K562 (cell line): ENCODE measurements around the gene FUCA1. TPM values are rescaled to one million over a fixed set of nuclear protein-coding genes. Genes with fewer than 3 reads are reported as not detected.

Experiments used
- ATAC-seq: fragments of 200-7000 bp; cut with Tn5 transposase; 3 replicates; pipeline ENCODE4 v1.9.1; 2020; ENCODE audit warnings: moderate library complexity
- BruUV-seq: library from RNA; stranded (reverse); fragments of 400-500 nt; replicated peaks from 2 replicates; lab custom pipeline; 2021; lab: Mats Ljungman, UMichigan
- CTCF ChIA-PET: fragments of 300-600 bp; formaldehyde crosslinking; extraction: SDS; loops from one replicate; lab custom pipeline; 2021; ENCODE audit warnings: low intra/inter-chr PET ratio; lab: Yijun Ruan, JAX
- POLR2A ChIA-PET: fragments of 300-600, 350-650 bp; sonication (Branson Sonifier 250); formaldehyde crosslinking; extraction: SDS; loops from one replicate; lab custom pipeline; 2021; ENCODE audit warnings: antibody characterized with exemption, inconsistent platforms; lab: Yijun Ruan, JAX
- DNase-seq, 4 experiments: peaks; one replicate each; pipeline versions ENCODE4 v3.0.0 to v3.0.0-alpha.2; 2011 to 2018; ENCODE audit warnings: low spot score in 3 of 4, mixed read lengths in 3 of 4; ENCODE audit errors: extremely low read depth in 1 of 4
- FAIRE-seq: peaks from 2 replicates; lab custom pipeline; 2011; peaks lifted over from hg19 to GRCh38; lab: Jason Lieb, UNC
- H2AFZ ChIP-seq: 2 replicates; pipeline ENCODE4 v1.6.0; 2011; ENCODE audit warnings: low read depth, low read length, control low read depth, inconsistent platforms
- H3K27ac ChIP-seq: fragments of 200-600 bp; 3 replicates; pipeline ENCODE4 v1.8.0; 2011; ENCODE audit warnings: low read depth, mild to moderate bottlenecking, control low read depth, inconsistent platforms, low read length, moderate library complexity, mixed read lengths; ENCODE audit errors: extremely low read depth
- H3K27me3 ChIP-seq, 2 experiments: fragments of 300-600 bp in 1 of 2; 2 replicates in 1 of 2; 3 replicates in 1 of 2; pipeline versions ENCODE4 v1.6.0 to v1.8.0; 2011; ENCODE audit warnings: inconsistent platforms in 2 of 2, low read length in 2 of 2, mild to moderate bottlenecking in 1 of 2, mixed read lengths in 1 of 2, moderate library complexity in 1 of 2; ENCODE audit not compliant: control insufficient read depth in 2 of 2, insufficient read depth in 2 of 2
- H3K36me3 ChIP-seq: fragments of 300-600 bp; 3 replicates; pipeline ENCODE4 v1.8.0; 2011; ENCODE audit warnings: mild to moderate bottlenecking, low read length, inconsistent platforms; ENCODE audit not compliant: control insufficient read depth, insufficient read depth
- H3K4me1 ChIP-seq, 2 experiments: fragments of 200-600 bp in 1 of 2; replicated peaks in 1 of 2; 2 replicates in 1 of 2; 3 replicates in 1 of 2; pipeline versions ENCODE4 v1.5.1 to v1.8.0; 2011; ENCODE audit warnings: inconsistent platforms in 2 of 2, low read length in 2 of 2, mild to moderate bottlenecking in 1 of 2, mixed read lengths in 1 of 2, moderate library complexity in 1 of 2; ENCODE audit not compliant: control insufficient read depth in 2 of 2, insufficient read depth in 2 of 2
- H3K4me2 ChIP-seq: 2 replicates; pipeline ENCODE4 v1.6.1; 2011; ENCODE audit warnings: low read length, control low read depth, inconsistent platforms, mixed read lengths; ENCODE audit not compliant: insufficient read depth
- H3K4me3 ChIP-seq: fragments of 200-600 bp; sonication (generic), shearing (Covaris generic); 2 replicates; pipeline ENCODE4 v1.5.1; 2016; ENCODE audit warnings: control low read depth, inconsistent platforms
- H3K79me2 ChIP-seq: fragments of 200-600 bp; 3 replicates; pipeline ENCODE4 v1.8.0; 2011; ENCODE audit warnings: low read length, inconsistent platforms; ENCODE audit not compliant: control insufficient read depth, insufficient read depth
- H3K9ac ChIP-seq, 2 experiments: 2 replicates each; pipeline versions ENCODE4 v1.6.0 to v1.6.1; 2011; ENCODE audit warnings: low read depth in 2 of 2, low read length in 2 of 2, control low read depth in 1 of 2, inconsistent platforms in 1 of 2, mild to moderate bottlenecking in 1 of 2, mixed read lengths in 1 of 2; ENCODE audit not compliant: insufficient read depth in 1 of 2
- H3K9me1 ChIP-seq: one replicate; pipeline ENCODE4 v1.6.0; 2011; ENCODE audit warnings: inconsistent platforms, mild to moderate bottlenecking, low read length, moderate library complexity; ENCODE audit not compliant: control insufficient read depth, insufficient read depth
- H3K9me3 ChIP-seq: replicated peaks from 2 replicates; pipeline ENCODE4 v1.5.1; 2011; ENCODE audit warnings: low read depth, low read length, inconsistent platforms; ENCODE audit not compliant: control insufficient read depth, insufficient read depth
- H4K20me1 ChIP-seq: replicated peaks from 2 replicates; pipeline ENCODE4 v1.6.1; 2011; ENCODE audit warnings: low read length, inconsistent platforms, mixed read lengths; ENCODE audit not compliant: control insufficient read depth, insufficient read depth
- CBX2 ChIP-seq: fragments of 200-600 bp; sonication (generic); IDR thresholded peaks from one replicate; pipeline ENCODE4 v1.6.1; 2012; ENCODE audit warnings: mild to moderate bottlenecking, low read length, inconsistent platforms; ENCODE audit not compliant: insufficient read depth, poor library complexity, severe bottlenecking
- IRF2 ChIP-seq: sonication (generic); formaldehyde crosslinking; IDR thresholded peaks from 2 replicates; pipeline ENCODE4 v1.8.1; 2022; ENCODE audit warnings: mild to moderate bottlenecking, missing genetic modification reagents
- MIER1 ChIP-seq: fragments of 450-650 bp; IDR thresholded peaks from 2 replicates; pipeline ENCODE4 v1.6.1; 2016; ENCODE audit warnings: antibody characterized with exemption, mild to moderate bottlenecking, low read depth
- ZNF282 ChIP-seq: sonication (generic); formaldehyde crosslinking; IDR thresholded peaks from 2 replicates; pipeline ENCODE4 v1.8.1; 2023; ENCODE audit warnings: missing genetic modification reagents
- ZNF583 ChIP-seq: fragments of 250-450 bp; sonication (Bioruptor Pico); IDR thresholded peaks from 2 replicates; pipeline ENCODE4 v1.4.0; 2020
- WGBS: fragments of 100-300 bp; shearing (Covaris generic); methylation state at CpG from one replicate; pipeline ENCODE4 v1.1.6; 2016; ENCODE audit warnings: low coverage, mixed read lengths; ENCODE audit not compliant: insufficient coverage; ENCODE audit errors: missing lambda C conversion rate; 5-methylcytosine and 5-hydroxymethylcytosine counted together
- in situ Hi-C: fragments of 300-500 bp; cut with MboI; formaldehyde crosslinking; loops from 4 replicates; pipeline ENCODE4 v1.15.0; 2018; ENCODE audit warnings: inconsistent platforms, mixed read lengths
- intact Hi-C: fragments of 100-400 bp; cut with micrococcal nuclease; formaldehyde crosslinking; loops from 2 replicates; pipeline ENCODE4 v1.14.2; 2022
- polyA plus RNA-seq, 8 experiments: library from polyadenylated mRNA; depleted of rRNA in 4 of 8; stranded (reverse) in 5 of 8; unstranded in 3 of 8; fragments of >200 nt; fragmentation: Nextera tagmentation in 2 of 8; fragmentation: Illumina TruSeq in 1 of 8; extraction: Ambion mirVana in 2 of 8; extraction: Trizol in 1 of 8; gene quantifications; 2 replicates each; pipeline versions ENCODE4 v1.2.1 to v1.2.3, GENCODE V29; 2011 to 2014; ENCODE audit warnings: inconsistent platforms in 1 of 8, missing spikeins in 1 of 8
- total RNA-seq, 7 experiments: library from RNA; depleted of rRNA in 6 of 7; stranded (reverse); fragments of >200 nt in 6 of 7; fragmentation: Illumina TruSeq in 2 of 7; extraction: Trizol in 2 of 7; gene quantifications; 2 replicates each; pipeline versions ENCODE4 v1.2.1 to v1.2.3, GENCODE V29; 2011 to 2021; ENCODE audit warnings: low replicate concordance in 1 of 7
- TF ChIP-seq, protein P1 (sequence below): fragments of 250-450 bp; sonication (Bioruptor Pico); IDR thresholded peaks from 2 replicates; pipeline ENCODE4 v1.9.0; 2021; ENCODE audit warnings: mild to moderate bottlenecking

The FUCA1 gene
- total and polyA plus RNA-seq, 9 of the 15 experiments (the other 6 are each of a cell fraction or from before 2014, with no cell fraction given): 7.0 to 20.5 (median 13.5) TPM

DNA sequence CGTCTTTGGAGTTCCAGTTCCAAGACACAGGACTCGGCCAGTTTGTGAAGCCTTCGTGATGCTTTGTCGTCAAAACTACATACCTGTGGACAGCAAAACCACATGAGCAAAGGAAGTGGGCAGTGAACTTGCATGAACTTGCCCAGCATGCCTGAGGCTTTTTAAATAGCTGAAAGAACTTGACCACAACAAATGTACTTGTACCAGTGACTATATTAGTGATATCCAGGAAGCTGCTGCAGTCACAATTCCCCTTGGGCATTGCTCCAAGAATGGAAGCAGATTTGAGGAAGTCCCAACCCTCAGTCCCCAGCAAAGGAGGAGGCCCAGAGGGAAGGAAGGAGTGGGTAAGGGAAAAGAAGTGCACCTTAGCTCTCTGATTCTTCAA lies 2.6 kb downstream of the FUCA1 start (continued):
- TF ChIP-seq ZNF583 (CRISPR knock-in tag) (no peak), MIER1 (no peak)
- TF ChIP-seq, protein P1, sequence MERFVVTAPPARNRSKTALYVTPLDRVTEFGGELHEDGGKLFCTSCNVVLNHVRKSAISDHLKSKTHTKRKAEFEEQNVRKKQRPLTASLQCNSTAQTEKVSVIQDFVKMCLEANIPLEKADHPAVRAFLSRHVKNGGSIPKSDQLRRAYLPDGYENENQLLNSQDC (CRISPR knock-in tag): no peak

DNA sequence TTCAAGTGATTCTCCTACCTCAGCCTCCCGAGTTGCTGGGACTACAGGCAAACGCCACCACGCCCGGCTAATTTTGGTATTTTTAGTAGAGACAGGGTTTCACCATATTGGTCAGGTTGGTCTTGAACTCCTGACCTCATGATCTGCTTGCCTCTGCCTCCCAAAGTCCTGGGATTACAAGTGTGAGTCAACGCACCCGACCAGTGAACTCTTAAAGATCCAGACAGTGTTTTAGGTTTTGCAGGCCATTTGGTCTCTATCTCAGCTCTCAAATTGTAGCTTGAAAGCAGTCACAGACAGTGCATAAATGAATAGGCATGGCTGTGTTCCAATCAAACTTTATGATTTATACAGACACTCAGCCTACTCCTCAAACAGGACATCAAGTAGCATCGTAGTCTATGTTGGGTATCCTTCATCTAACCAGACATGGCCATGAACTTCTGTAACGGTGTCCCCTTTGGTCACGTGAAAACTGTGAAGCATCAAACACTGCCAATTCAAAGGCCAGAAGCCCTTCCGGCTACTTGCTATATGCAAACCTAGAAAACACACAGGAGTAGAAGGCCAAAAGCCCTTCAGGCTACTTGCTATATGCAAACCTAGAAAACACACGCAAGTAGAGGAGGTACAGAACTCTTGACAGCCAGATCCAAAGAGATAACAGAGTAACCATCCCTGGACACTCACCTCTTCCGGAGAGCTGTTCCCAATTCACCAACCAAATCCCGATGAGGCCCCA lies 3.1 kb downstream of the FUCA1 start:
- DNase-seq (no peak), FAIRE-seq (no peak), ATAC-seq (no peak)
- Histone ChIP-seq H3K9me1 (no peaks in the 10 kb centered on the region), H3K36me3 (peaks cover 30% of the 10 kb centered on the region), H4K20me1 (no peaks in the 10 kb centered on the region), H3K79me2 (no peaks in the 10 kb centered on the region; the same call in 2 of the 3 replicates), H2AFZ (no peak overlapping the region), H3K9me3 (no peaks in the 10 kb centered on the region), H3K9ac (no peak overlapping the region), H3K4me2 (no peak overlapping the region), H3K4me1 (peaks cover 14 to 17% of the 10 kb centered on the region in 2 experiments), H3K27ac (no peak overlapping the region), H3K27me3 (no peaks in the 10 kb centered on the region), H3K4me3 (no peak overlapping the region)
- POLR2A ChIA-PET: interaction anchor here (0.9 to 1.4 kb wide), 2 partner anchors 85 to 95 kb away, joined by 3 to 7 read pairs; partner anchors contain the start of gene PNRC2
- TF ChIP-seq CBX2: no peak
- TF ChIP-seq IRF2: 0 out of 2 replicates have a peak, but pooled peaks have one; percentile 23
- no peak for TF ChIP-seq ZNF282 (CRISPR knock-in tag)
- intact Hi-C loops (loop anchor here (5.0 kb wide), 1 partner anchor 52 kb away; no protein-coding TSS in a partner anchor), in situ Hi-C loops (no loop called here)
- 82% methylated on average over 13 of the region's 13 CpGs for WGBS
- CTCF ChIA-PET: interaction anchor here (0.7 kb wide), 1 partner anchor 52 kb away, joined by 5 read pairs; no protein-coding TSS in a partner anchor
- BruUV-seq: no TSS peak
